SH-SY5Y (cell line): ENCODE results near the gene IGFBP5.

ENCODE experiments used
- GATA2 ChIP-seq: IDR thresholded peaks from 2 replicates; pipeline ENCODE4 v1.6.1; 2011; ENCODE audit warnings: mild to moderate bottlenecking, low read depth, low read length
- GATA3 ChIP-seq: IDR thresholded peaks from 2 replicates; pipeline ENCODE4 v1.6.1; 2011; ENCODE audit warnings: low read depth, mild to moderate bottlenecking, low read length, moderate library complexity

DNA sequence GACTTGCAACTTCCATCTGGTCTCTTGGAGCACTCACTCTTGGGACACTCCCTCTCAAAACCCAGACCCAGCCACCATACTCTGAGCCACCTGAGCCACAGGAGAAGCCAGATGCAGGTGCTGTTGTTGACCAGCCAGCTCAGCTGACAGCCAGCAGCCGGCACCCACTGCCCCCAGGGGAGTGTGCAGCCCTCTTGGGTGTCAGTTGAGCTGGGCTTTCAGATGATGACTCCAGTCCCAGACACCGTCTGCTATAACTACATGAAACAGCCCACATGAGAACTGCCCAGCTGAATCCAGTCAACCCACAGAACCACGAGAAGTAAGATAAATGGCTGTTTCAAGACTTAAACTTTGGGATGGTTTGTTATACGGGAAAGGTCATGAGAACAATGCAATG lies 72.8 kb downstream of the IGFBP5 start:
- no peak for TF ChIP-seq GATA3
- TF ChIP-seq GATA2 = no peak
